ENCODE results near the gene SLX4IP.

The SLX4IP gene

GRCh38 chr20:10654250-10654610 is 219.1 kb downstream of the SLX4IP start:
- DNase-seq: no peak

- no peak for DNase-seq
Observed at GRCh38 chr20:10654630-10655029, 219.5 kb downstream of the SLX4IP start.

DNA sequence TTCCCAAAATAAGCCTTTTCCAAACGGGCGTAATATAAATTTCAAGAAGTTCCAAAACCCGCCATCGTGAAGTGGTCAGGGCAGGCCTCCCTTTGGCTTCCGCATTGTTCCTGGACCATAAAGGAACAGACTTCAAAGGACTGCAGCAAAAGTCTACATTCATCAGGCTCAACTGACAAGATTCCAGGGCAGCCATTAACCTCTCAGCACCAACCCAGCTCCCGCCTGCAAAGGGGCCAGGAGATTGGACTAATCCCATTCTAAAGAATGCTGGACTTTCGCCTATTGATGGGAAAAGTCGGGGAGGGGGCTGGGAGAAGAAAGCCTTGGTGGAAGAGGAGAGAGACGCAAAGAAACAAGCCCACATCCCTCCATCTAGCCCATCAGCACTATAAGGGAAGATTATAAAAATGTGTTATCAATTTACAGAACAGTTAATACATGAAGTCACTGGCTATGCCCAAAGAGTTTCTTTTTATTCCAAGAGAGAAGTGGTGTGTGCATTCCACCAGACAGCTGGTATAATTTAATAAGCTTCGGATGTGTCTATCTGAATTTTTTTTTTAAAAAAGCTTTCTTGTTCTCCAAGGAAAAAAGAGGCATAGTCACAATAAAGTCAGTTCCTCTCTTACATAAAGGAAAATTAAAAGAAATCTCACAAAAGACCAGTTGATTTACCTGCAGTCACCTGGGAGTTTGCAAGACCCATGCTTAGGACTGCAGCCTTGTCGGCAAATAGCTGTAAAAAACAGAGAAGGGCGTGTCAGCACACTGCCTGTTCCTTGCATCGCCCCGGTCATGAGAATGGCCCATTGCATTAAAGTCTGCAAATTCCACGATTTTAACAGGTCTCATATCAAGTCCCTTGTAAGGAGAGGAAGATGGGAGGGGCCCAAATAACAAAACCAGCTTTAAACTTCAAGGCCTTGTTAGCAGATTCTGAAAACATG is 220.9 kb downstream of the SLX4IP start:
- no peak for DNase-seq

DNA sequence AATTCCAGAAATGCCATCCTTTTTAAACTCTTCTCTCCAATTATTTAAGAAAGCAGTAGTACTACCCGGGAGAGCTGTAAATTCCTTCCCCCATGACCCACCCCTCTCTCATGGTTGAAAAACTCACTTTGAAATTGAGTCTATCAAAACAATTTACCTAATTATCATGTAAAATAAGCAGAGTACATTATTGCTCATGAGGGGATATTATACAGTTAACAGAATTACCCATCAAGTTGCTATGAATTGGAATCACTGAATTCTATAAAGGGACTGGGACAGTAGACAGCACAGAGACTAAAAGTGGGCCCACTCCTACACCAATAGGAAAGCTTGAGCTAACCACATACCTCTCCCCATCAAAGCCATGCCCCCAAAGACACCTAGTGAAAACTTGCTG is 222.3 kb downstream of the SLX4IP start:
- DNase-seq: no peak

- no peak for DNase-seq
Observed at GRCh38 chr20:10658051-10658823, 223.1 kb downstream of the SLX4IP start.

DNA sequence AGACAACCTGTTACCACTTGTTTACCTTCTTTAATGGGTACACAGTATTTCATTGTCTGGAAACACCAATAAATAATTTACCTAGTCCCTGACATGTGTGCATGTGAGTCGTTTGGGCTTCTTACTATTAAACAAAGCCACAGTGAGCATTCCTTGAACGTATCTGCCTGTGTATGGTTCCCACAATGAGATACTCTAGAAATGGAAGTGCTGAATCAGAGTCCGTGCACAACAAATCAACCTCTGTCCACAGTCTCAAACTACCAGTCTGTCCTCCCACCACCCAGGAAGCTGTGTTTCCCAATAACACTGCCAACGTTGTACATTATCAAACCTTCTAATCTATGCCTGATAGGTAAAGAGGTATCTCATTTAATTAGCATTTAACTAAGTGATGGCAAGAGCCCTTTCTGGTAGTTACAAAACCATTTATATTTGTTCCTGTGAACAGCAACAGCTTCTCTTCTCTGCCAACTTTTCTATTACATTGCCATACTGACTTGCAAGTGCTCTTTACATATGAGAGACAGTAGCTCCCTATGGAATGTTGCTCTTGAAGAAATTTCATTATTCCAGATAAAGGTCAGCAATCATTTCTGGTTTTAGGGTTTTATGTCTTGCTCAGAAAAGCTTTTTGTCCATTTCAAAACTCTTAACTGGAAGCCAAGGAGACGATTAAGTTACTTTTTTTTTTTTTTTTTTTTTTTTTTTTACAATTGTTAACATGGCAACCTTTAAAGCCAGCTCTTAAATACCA is 223.9 kb downstream of the SLX4IP start:
- DNase-seq: no peak

GRCh38 chr20:10659651-10660601 is 224.8 kb downstream of the SLX4IP start:
- DNase-seq: no peak

DNA sequence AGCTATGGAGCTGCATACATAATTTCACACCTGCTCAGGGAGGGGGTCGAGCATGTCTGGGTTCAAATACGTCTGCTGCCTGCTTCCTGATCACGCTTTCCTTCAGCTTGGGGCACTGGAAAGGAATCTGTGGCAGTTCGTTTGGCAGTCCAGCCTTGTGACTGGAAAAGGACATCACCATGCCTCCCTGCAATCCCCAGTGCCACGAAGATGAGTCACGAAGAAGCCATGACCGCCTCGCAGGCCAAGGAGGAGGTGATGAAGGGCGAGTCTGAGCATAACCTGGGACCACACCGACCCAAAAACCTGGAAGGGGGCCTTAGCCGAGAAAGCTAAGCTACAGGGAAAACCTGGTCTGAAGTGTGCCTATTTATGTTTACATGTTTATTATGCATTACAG is 225.6 kb downstream of the SLX4IP start:
- DNase-seq: no peak

DNA sequence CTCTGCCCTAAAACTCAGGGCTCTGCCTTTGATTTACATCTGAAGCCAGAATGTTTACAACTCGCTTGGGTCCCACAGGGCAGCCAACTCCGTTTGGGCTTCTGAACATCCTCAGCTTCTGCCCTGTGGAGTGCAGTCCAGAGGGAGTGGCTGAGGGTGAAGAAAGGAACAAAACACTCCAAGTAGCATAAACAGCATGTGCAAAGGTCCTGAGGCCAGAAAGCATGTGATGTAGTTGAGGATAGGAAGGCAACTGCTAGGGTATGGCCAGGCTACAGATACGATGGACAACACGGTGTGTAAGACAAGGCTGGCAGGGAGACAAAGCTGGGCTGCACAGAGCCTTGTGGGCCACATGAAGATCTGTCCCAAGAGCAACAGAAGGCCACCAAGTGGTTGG is 226.2 kb downstream of the SLX4IP start:
- no peak for DNase-seq

- DNase-seq: no peak
Observed at GRCh38 chr20:10662151-10662550, 227.0 kb downstream of the SLX4IP start.

GRCh38 chr20:10662661-10663458 is 227.8 kb downstream of the SLX4IP start:
- no peak for DNase-seq

DNA sequence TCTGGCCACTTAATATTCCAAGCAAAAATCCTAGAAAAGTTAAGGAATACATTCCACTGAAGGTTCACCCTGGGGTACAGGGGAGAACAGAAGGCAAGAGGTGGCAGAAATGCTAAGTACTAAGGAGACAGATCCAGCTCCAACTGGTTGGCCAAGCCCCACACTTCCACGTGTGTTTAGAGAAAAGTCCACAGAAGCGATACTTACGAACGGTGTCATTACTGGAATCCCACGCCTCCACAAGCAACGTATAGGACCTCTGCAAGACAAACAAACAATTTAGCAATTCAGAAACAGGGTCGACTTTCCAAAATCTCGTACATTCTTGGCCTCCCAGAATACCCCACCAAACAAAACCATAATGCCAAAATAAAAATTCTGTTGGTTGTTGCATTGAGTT is 228.7 kb downstream of the SLX4IP start:
- no peak for DNase-seq

- DNase-seq: no peak
Observed at GRCh38 chr20:10665027-10665561, 230.0 kb downstream of the SLX4IP start.

DNA sequence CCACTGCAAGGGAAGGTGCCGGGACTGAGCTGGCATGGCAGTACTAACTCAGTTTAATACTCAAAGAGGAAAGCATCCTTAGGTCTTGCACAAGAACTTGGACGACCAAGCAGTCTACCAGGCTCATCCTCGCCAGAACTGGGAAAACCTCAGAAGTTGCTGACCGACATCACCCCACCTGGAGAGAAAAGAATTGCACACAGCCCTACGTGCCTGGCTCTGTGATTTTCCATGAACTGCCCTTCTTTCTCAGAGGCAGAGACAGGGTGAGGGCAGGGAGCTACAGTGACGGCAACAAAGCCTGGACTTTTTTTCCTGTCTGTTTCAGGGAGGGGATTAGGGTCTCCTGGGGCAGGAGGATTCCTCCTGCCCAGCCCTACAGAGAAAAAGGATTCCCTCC is 230.7 kb downstream of the SLX4IP start:
- no peak for DNase-seq

DNA sequence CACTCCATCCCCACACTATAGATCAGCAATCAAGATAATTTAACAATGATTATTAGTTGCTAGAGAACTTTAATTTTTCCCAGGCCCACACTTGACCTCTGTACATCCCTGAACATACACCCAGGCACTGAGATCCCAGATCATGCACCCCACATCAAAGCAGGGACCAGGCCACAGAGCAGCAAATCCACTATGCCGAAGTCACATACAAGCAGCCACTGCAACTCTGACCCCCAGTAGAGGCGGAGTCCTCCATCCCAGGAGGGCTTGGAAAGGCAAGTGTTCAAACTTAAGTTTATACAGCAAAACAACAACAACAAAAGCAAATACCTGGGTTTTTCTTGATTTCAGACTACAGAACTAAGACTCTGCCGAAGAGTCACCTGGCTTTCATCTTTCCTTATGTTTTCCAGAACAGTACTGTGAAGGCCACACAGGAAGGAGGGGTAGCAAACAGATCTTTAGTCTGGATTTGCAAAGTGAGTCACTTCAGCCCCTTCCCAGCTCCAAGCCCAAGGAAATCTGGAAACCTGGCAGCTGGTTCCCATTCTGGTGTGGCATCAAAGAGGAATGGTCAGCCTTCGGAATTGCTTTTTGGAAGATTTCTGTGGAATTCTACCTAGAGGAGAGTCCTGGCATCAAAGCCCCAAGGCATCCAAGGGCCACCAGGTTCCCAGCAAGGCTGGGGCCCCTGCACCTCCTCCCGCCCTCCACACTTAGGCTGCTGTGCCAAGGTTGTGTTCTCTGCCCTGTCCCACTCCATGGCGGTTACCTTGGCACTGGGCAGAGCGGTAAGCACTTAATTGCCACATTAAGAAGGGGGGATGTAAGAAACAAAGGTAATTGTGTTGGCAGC is 231.3 kb downstream of the SLX4IP start:
- no peak for DNase-seq

DNA sequence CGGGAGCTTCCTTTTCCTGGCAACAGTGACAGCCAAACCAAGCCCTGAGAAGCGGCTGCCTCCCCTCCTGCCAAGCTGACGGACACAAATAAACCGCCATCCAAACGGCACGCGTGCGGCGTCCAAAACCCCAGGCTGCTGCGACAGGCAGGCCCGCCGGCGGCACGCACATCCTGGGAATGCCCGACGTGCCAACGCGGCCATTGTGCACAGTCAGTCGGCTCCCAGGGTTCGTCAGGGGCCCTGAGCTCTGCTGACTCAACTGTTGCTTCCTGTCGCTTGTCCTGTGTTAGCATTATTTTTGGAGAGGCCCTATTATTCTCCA is 231.9 kb downstream of the SLX4IP start:
- no peak for DNase-seq

- DNase-seq: no peak
Observed at GRCh38 chr20:10667560-10668167, 232.6 kb downstream of the SLX4IP start.

GRCh38 chr20:10668677-10669368 is 233.7 kb downstream of the SLX4IP start:
- DNase-seq: no peak

DNA sequence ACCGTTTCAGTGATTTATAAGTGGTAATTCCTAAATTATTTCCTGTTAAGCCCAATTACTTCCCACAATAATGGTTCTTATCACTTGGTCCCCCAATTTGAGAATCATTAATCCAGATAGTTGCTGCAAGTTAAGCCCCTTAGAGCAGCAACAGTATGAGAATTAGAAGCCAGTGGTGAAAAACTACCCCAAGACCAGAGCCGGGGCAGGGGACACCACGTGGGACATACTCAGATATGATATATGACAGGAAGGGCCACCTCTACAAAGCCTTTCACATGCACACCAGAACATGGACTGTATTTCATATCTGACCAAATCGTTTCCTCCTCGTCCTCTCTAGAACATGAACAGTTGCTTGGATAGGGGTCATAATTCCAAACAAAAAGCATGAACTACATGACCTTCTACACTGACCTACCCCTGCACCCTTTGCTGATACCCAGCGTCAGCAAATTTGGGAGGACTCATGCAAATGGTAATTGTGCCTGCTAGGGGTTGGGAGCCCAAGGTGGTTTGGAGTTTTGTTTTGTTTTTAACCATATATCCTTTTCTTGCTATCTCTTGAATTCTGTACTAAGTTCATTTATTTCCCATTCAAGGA is 234.8 kb downstream of the SLX4IP start:
- DNase-seq: no peak
